Measurements from ENCODE around the gene PTPN18. TPM values are rescaled to one million over a fixed set of nuclear protein-coding genes. Genes with fewer than 3 reads are reported as not detected.
A peak's percentile ranks its signal among the peaks of the same experiment; 100 is the strongest.

The PTPN18 gene
- total and polyA plus RNA-seq, 8 donors = 37.0 to 177 (median 55.5) TPM

DNA sequence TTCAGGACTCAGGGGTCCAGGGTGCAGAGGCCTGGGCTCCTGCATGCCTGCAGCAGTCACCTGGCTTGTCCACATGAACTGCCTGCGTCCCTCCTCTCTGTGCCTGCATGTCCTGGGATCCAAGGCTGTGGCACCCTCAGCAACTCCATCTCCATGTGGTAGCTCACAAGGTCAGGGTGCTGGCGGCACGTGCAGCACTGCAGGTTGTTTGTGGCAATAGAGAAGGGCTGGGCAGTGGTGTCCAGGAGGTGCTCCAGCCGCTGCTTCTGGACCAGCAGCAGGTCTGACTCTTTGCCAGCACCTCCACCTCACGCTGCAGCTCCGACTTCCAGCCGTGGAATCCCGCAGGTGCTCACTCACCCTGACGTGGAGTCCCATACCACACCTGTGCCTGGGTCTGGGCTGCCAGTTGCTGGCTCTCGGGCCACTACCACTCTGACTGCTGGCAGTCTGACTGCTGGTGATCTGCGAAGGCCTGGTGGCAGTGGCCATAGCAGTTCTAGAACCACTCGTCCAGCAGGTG lies 42.0 kb upstream of the PTPN18 start:
- TF ChIP-seq POLR2A (IDR thresholded peaks at IDR 0.05) (no peak), POLR2AphosphoS5 (IDR thresholded peaks at IDR 0.05) (no peak), EP300 (IDR thresholded peaks at IDR 0.05) (no peak)
- TF ChIP-seq, protein P1, sequence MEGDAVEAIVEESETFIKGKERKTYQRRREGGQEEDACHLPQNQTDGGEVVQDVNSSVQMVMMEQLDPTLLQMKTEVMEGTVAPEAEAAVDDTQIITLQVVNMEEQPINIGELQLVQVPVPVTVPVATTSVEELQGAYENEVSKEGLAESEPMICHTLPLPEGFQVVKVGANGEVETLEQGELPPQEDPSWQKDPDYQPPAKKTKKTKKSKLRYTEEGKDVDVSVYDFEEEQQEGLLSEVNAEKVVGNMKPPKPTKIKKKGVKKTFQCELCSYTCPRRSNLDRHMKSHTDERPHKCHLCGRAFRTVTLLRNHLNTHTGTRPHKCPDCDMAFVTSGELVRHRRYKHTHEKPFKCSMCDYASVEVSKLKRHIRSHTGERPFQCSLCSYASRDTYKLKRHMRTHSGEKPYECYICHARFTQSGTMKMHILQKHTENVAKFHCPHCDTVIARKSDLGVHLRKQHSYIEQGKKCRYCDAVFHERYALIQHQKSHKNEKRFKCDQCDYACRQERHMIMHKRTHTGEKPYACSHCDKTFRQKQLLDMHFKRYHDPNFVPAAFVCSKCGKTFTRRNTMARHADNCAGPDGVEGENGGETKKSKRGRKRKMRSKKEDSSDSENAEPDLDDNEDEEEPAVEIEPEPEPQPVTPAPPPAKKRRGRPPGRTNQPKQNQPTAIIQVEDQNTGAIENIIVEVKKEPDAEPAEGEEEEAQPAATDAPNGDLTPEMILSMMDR (IDR thresholded peaks at IDR 0.05) = no peak
- no peaks in the 10 kb centered on the region for H3K9me3 ChIP-seq
- H3K27me3 ChIP-seq = peaks cover 0 to 26% (median 0%) of the 10 kb centered on the region in 3 donors
- no peaks in the 10 kb centered on the region for H3K36me3 ChIP-seq
- no peaks in the 10 kb centered on the region for H3K4me1 ChIP-seq
- WGBS, 5 donors = 79 to 84% (median 80%) methylated on average over 5 to 12 of the region's 12 CpGs
- DNase-seq = no peak
- H3K4me3 ChIP-seq = no peak overlapping the region
- intact Hi-C loops (cut with DNase I; ENCODE audit: low total_unique reads) = no loop called here
- H3K27ac ChIP-seq = no peak overlapping the region

DNA sequence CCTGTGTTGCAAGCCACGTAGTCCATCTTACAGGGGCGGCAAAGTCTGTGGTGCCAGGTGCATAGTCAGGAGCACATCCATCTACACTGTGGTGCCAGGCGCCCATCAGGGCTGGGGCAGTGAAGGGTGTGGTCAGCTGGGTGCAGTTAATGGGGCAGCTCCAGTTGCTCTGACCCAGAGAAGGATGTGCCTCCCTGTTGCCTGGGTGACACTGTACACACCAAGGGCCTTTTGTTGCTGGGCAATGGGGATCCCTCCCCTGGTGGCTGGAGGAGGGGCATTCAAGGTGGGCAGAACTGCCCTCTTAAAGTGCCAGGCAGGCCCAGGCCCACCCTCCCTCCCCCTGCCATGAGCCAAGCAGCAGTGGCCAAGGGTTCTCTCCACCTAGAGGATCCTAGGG lies 41.5 kb upstream of the PTPN18 start:
- Histone ChIP-seq H3K4me1 (no peaks in the 10 kb centered on the region), H3K9me3 (no peaks in the 10 kb centered on the region), H3K4me3 (no peak overlapping the region), H3K27ac (no peak overlapping the region), H3K36me3 (no peaks in the 10 kb centered on the region), H3K27me3 (peaks cover 0 to 30% (median 0%) of the 10 kb centered on the region in 3 donors)
- WGBS, 5 donors = 73 to 93% (median 87%) methylated on average over 3 of the region's 3 CpGs
- TF ChIP-seq EP300 (IDR thresholded peaks at IDR 0.05) = no peak
- TF ChIP-seq POLR2AphosphoS5 (IDR thresholded peaks at IDR 0.05) = no peak
- no peak for TF ChIP-seq POLR2A (IDR thresholded peaks at IDR 0.05)
- TF ChIP-seq, protein P1 (IDR thresholded peaks at IDR 0.05) = no peak
- DNase-seq = no peak
- intact Hi-C loops (cut with DNase I; ENCODE audit: low total_unique reads) = no loop called here

- peak in 1 of 2 donors; percentile 57 for DNase-seq
- Histone ChIP-seq H3K36me3 (no peaks in the 10 kb centered on the region), H3K27ac (no peak overlapping the region), H3K4me1 (no peaks in the 10 kb centered on the region), H3K27me3 (peaks cover 0 to 32% (median 0%) of the 10 kb centered on the region in 3 donors), H3K9me3 (no peaks in the 10 kb centered on the region), H3K4me3 (no peak overlapping the region)
- 0 to 25% (median 6%) methylated on average over 1 of the region's 1 CpG for WGBS, 5 donors
- TF ChIP-seq, protein P1 (IDR thresholded peaks at IDR 0.05) = no peak
- TF ChIP-seq EP300 (IDR thresholded peaks at IDR 0.05) (no peak), POLR2AphosphoS5 (IDR thresholded peaks at IDR 0.05) (no peak), POLR2A (IDR thresholded peaks at IDR 0.05) (no peak)
- intact Hi-C loops (cut with DNase I; ENCODE audit: low total_unique reads) = no loop called here
Measured at GRCh38 chr2:130316596-130316995, 39.3 kb upstream of the PTPN18 start.

GRCh38 chr2:130318906-130319305 lies 37.0 kb upstream of the PTPN18 start:
- TF ChIP-seq POLR2AphosphoS5 (IDR thresholded peaks at IDR 0.05) = no peak
- no peak for TF ChIP-seq POLR2A (IDR thresholded peaks at IDR 0.05)
- TF ChIP-seq, protein P1 (IDR thresholded peaks at IDR 0.05) = no peak
- no peak for TF ChIP-seq EP300 (IDR thresholded peaks at IDR 0.05)
- DNase-seq = no peak
- intact Hi-C loops (cut with DNase I; ENCODE audit: low total_unique reads) = no loop called here
- Histone ChIP-seq H3K4me1 (no peaks in the 10 kb centered on the region), H3K9me3 (no peaks in the 10 kb centered on the region), H3K4me3 (no peak overlapping the region), H3K27me3 (peaks cover 0 to 28% (median 0%) of the 10 kb centered on the region in 3 donors), H3K27ac (no peak overlapping the region), H3K36me3 (no peaks in the 10 kb centered on the region)
- WGBS, 5 donors = 76 to 81% (median 79%) methylated on average over 6 to 7 of the region's 7 CpGs

All from stomach (tissue), 9 donors.